ENCODE data around the gene RFPL3.

The RFPL3 gene

GRCh38 chr22:32317524-32317923 lies 40.1 kb upstream of the RFPL3 start:
- no peaks in the 10 kb centered on the region for H3K27me3 ChIP-seq (ENCODE audit: insufficient read depth, low read length, poor library complexity, severe bottlenecking)
- H3K4me1 ChIP-seq (ENCODE audit: insufficient read depth, low read length, poor library complexity, severe bottlenecking), result no peaks in the 10 kb centered on the region
- no peak overlapping the region for H2AFZ ChIP-seq (ENCODE audit: low read length)
- no peaks in the 10 kb centered on the region for H3K9me2 ChIP-seq (replicated peaks; ENCODE audit: low read depth, low read length)
- TF ChIP-seq EZH2phosphoT487 (IDR thresholded peaks at IDR 0.05; ENCODE audit: borderline replicate concordance) (no peak), CTCF (conservative IDR thresholded peaks at IDR 0.05; ENCODE audit: low read length) (no peak)
- no peak overlapping the region for H3K4me3 ChIP-seq (ENCODE audit: low read length, poor library complexity, severe bottlenecking)
- H4K20me1 ChIP-seq (ENCODE audit: insufficient read depth, low read length, poor library complexity, severe bottlenecking), result no peaks in the 10 kb centered on the region
- H3K4me2 ChIP-seq (ENCODE audit: low read depth, low read length, poor library complexity, severe bottlenecking), result no peak overlapping the region
- H3F3A ChIP-seq (ENCODE audit: low read depth), result no peaks in the 10 kb centered on the region
- no peaks in the 10 kb centered on the region for H3K36me3 ChIP-seq (ENCODE audit: insufficient read depth, low read length)
- H3K9me3 ChIP-seq (ENCODE audit: insufficient read depth, low read depth, low read length), result no peaks in the 10 kb centered on the region
- H3K9ac ChIP-seq (ENCODE audit: low read depth, low read length, poor library complexity, severe bottlenecking), result no peak overlapping the region
- no peaks in the 10 kb centered on the region for H3K79me2 ChIP-seq (ENCODE audit: insufficient read depth, low read length)

GRCh38 chr22:32318361-32318760 lies 39.3 kb upstream of the RFPL3 start:
- H2AFZ ChIP-seq (ENCODE audit: low read length), result no peak overlapping the region
- no peaks in the 10 kb centered on the region for H3K9me3 ChIP-seq (ENCODE audit: insufficient read depth, low read depth, low read length)
- H3K4me2 ChIP-seq (ENCODE audit: low read depth, low read length, poor library complexity, severe bottlenecking), result no peak overlapping the region
- H3K79me2 ChIP-seq (ENCODE audit: insufficient read depth, low read length), result no peaks in the 10 kb centered on the region
- no peak overlapping the region for H3K9ac ChIP-seq (ENCODE audit: low read depth, low read length, poor library complexity, severe bottlenecking)
- no peaks in the 10 kb centered on the region for H3K4me1 ChIP-seq (ENCODE audit: insufficient read depth, low read length, poor library complexity, severe bottlenecking)
- H3K9me2 ChIP-seq (replicated peaks; ENCODE audit: low read depth, low read length), result no peaks in the 10 kb centered on the region
- H3F3A ChIP-seq (ENCODE audit: low read depth), result no peaks in the 10 kb centered on the region
- no peak for TF ChIP-seq EZH2phosphoT487 (IDR thresholded peaks at IDR 0.05; ENCODE audit: borderline replicate concordance)
- no peak for TF ChIP-seq CTCF (conservative IDR thresholded peaks at IDR 0.05; ENCODE audit: low read length)
- H3K4me3 ChIP-seq (ENCODE audit: low read length, poor library complexity, severe bottlenecking), result no peak overlapping the region
- H3K36me3 ChIP-seq (ENCODE audit: insufficient read depth, low read length), result no peaks in the 10 kb centered on the region
- H3K27me3 ChIP-seq (ENCODE audit: insufficient read depth, low read length, poor library complexity, severe bottlenecking), result no peaks in the 10 kb centered on the region
- no peaks in the 10 kb centered on the region for H4K20me1 ChIP-seq (ENCODE audit: insufficient read depth, low read length, poor library complexity, severe bottlenecking)

- Histone ChIP-seq H3K36me3 (ENCODE audit: insufficient read depth, low read length) (no peaks in the 10 kb centered on the region), H3K27me3 (ENCODE audit: insufficient read depth, low read length, poor library complexity, severe bottlenecking) (no peaks in the 10 kb centered on the region), H3K79me2 (ENCODE audit: insufficient read depth, low read length) (no peaks in the 10 kb centered on the region), H3K9ac (ENCODE audit: low read depth, low read length, poor library complexity, severe bottlenecking) (no peak overlapping the region), H3K4me2 (ENCODE audit: low read depth, low read length, poor library complexity, severe bottlenecking) (no peak overlapping the region), H4K20me1 (ENCODE audit: insufficient read depth, low read length, poor library complexity, severe bottlenecking) (no peaks in the 10 kb centered on the region), H3K4me3 (ENCODE audit: low read length, poor library complexity, severe bottlenecking) (no peak overlapping the region), H3K9me3 (ENCODE audit: insufficient read depth, low read depth, low read length) (no peaks in the 10 kb centered on the region), H3K4me1 (ENCODE audit: insufficient read depth, low read length, poor library complexity, severe bottlenecking) (no peaks in the 10 kb centered on the region), H2AFZ (ENCODE audit: low read length) (no peak overlapping the region), H3K9me2 (replicated peaks; ENCODE audit: low read depth, low read length) (no peaks in the 10 kb centered on the region), H3F3A (ENCODE audit: low read depth) (no peaks in the 10 kb centered on the region)
- TF ChIP-seq EZH2phosphoT487 (IDR thresholded peaks at IDR 0.05; ENCODE audit: borderline replicate concordance) (no peak), CTCF (conservative IDR thresholded peaks at IDR 0.05; ENCODE audit: low read length) (no peak)
Measured at GRCh38 chr22:32319861-32320406, 37.7 kb upstream of the RFPL3 start.
